ENCODE results near the gene ESRRA. TPM values are rescaled to one million over a fixed set of nuclear protein-coding genes. Genes with fewer than 3 reads are reported as not detected.
A peak's percentile ranks its signal among the peaks of the same experiment; 100 is the strongest.

The ESRRA gene
- total RNA-seq, 6 experiments from 2014 or later = 28.5 to 82.6 (median 47.7) TPM

- intact Hi-C loops (cut with DNase I) = no loop called here
- ATAC-seq (peak; percentile 0 to 6 (median 4)), DNase-seq (peak in 1 of 3 donors; percentile 71)
- Histone ChIP-seq H3K4me3 (peak overlapping the region; percentile 86 to 94 (median 93)), H3K27me3 (no peaks in the 10 kb centered on the region), H3K27ac (peak overlapping the region; percentile 92 to 99 (median 97)), H3K4me1 (peaks cover 0 to 15% (median 7%) of the 10 kb centered on the region in 4 donors), H3K9me3 (no peaks in the 10 kb centered on the region), H3K36me3 (peaks cover 0 to 22% (median 10%) of the 10 kb centered on the region in 4 donors)
- WGBS (ENCODE audit: insufficient coverage, low coverage, low lambda C conversion rate, missing lambda C conversion rate) = 3% methylated on average over 22 of the region's 32 CpGs
- TF ChIP-seq CTCF (IDR thresholded peaks at IDR 0.05) (peak in 2 of 4 donors; percentile 13 to 18), POLR2A (IDR thresholded peaks at IDR 0.05) (no peak)
Measured at GRCh38 chr11:64316672-64317324, 11.5 kb downstream of the ESRRA start.

GRCh38 chr11:64317325-64317960 is 12.1 kb downstream of the ESRRA start, which contains the start of gene TRMT112:
Gene TRMT112, minus strand, starts transcription at chr11:64317559. Its CDS starts 33 bp downstream, at chr11:64317526.
- H3K36me3 ChIP-seq = peaks cover 0 to 22% (median 10%) of the 10 kb centered on the region in 4 donors
- TF ChIP-seq CTCF (IDR thresholded peaks at IDR 0.05) = no peak
- TF ChIP-seq POLR2A (IDR thresholded peaks at IDR 0.05) = peak; percentile 74
- peak within 1 kb of the TSS; percentile 86 to 94 (median 93) for H3K4me3 ChIP-seq
- intact Hi-C loops (cut with DNase I) = no loop called here
- ATAC-seq (peak; percentile 78 to 85 (median 82)), DNase-seq (peak; percentile 95 to 99 (median 98))
- H3K9me3 ChIP-seq = no peaks in the 10 kb centered on the region
- no peaks in the 10 kb centered on the region for H3K27me3 ChIP-seq
- H3K4me1 ChIP-seq = peaks cover 0 to 15% (median 7%) of the 10 kb centered on the region in 4 donors
- 0% methylated on average over 12 of the region's 43 CpGs for WGBS (ENCODE audit: insufficient coverage, low coverage, low lambda C conversion rate, missing lambda C conversion rate)
- H3K27ac ChIP-seq = peak within 1 kb of the TSS; percentile 92 to 99 (median 97)

- ATAC-seq (peak; percentile 82 to 89 (median 86)), DNase-seq (peak; percentile 97 to 98 (median 98))
- Histone ChIP-seq H3K36me3 (peaks cover 0 to 22% (median 10%) of the 10 kb centered on the region in 4 donors), H3K27ac (peak within 1 kb of the TSS; percentile 92 to 99 (median 97)), H3K4me3 (peak within 1 kb of the TSS; percentile 86 to 94 (median 93)), H3K27me3 (no peaks in the 10 kb centered on the region), H3K4me1 (peaks cover 0 to 15% (median 7%) of the 10 kb centered on the region in 4 donors), H3K9me3 (no peaks in the 10 kb centered on the region)
- 0% methylated on average over 19 of the region's 61 CpGs for WGBS (ENCODE audit: insufficient coverage, low coverage, low lambda C conversion rate, missing lambda C conversion rate)
- TF ChIP-seq CTCF (IDR thresholded peaks at IDR 0.05) = peak; percentile 25 to 50 (median 36)
- TF ChIP-seq POLR2A (IDR thresholded peaks at IDR 0.05) = peak; percentile 91
- intact Hi-C loops (cut with DNase I) = no loop called here
Measured at GRCh38 chr11:64317961-64318765, 12.8 kb downstream of the ESRRA start, which contains the start of gene PRDX5. Gene PRDX5, plus strand, starts transcription at chr11:64318121. Its CDS starts 95 bp downstream, at chr11:64318216.
